GM18502 (cell line): Measurements from ENCODE around the gene KNCN.

Source experiments
- ATAC-seq: cut with Tn5 transposase; IDR thresholded peaks from one replicate; pipeline ENCODE4 v1.9.1; 2021; ENCODE audit warnings: mild to moderate bottlenecking; ENCODE audit not compliant: unreplicated experiment, poor library complexity

Gene KNCN

DNA sequence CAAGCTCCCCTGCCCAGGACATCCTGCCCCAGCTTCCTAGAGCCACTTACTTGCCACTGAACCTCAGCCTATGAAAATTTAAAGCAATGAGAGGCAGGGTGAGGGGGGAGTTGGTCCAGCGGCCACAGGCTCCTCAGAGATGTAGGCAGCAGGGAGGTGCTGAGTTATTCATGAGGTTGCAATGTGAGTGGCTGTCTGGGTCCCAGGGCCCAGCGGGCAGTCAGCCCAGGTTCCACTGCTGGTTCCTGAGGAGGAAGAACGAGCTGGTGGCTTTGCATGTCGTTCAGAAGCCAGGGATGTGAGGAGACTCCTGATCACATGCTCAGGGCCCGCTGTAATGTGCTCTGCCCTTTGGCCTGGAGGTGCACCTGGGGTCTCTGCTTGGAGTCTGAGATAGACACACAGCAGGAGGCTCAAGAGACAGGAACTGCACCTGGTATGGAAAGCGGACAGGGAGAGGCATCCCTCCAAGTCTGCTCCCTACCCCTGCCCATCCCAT lies at the start of gene KNCN:
Gene KNCN (minus strand): TSS at position 51 of the 499 bp plus-strand sequence. CDS start 432 bp downstream, outside the sequence.
- no peak for ATAC-seq

DNA sequence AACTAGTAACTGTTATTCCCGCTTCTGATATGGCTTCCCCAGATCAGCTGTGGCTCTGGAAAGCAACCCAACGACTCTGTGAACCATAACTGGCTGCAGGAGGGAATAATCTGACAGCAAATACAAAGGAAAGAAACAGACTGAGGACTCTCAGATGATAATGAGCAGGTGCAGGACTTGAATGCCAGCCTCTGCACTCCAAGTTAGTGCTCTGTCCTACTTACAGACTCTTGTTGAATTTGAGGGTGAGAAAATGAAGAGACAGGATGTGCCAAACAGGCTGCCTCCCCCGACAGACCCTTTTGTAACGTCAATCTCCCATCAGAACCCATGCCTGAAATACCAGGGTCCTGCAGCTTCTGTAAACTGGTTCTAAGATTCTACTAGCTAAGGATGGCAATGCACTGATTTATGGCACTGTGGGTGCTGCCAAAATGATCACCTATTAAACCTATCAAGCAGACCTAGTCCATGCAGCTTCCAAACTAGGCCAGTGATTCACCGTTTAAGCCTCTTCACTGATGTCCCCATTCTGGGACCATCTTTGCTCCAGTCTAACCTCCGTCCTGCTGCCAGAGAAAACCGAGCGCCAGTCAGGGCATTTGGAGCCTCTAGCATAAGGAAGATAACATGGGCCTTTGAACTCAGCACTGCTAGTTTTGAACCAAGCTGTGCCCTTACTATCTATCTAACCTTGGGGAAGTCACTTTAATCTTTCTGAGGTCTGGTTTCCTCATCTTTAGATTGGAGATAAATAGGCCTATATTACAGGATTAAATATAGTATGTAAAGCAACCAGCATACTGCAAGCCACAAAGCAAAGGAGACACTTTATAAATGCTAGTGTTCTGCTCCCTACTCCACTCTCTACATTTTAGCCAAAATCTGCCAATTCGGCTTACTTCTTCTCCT lies 47.9 kb upstream of the KNCN start:
- no peak for ATAC-seq

DNA sequence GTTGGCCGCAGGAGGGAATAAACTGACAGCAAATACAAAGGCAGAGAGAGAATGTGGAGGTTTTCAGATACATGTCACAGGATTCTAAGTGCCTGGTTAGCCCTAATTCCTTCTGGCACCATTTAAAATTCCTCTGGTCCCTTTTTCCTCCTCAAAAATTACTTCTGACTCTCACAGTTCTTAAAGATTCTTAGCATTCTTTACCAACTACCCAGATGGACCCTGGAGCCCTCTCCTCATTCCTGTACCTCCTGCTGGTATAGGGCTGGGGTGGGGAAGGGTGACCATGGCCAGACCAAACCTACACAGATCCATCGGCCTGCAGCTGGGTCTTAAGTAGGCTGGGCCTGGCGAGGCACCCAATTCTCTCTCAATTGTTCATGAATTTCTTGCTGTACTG lies 45.4 kb upstream of the KNCN start:
- no peak for ATAC-seq

DNA sequence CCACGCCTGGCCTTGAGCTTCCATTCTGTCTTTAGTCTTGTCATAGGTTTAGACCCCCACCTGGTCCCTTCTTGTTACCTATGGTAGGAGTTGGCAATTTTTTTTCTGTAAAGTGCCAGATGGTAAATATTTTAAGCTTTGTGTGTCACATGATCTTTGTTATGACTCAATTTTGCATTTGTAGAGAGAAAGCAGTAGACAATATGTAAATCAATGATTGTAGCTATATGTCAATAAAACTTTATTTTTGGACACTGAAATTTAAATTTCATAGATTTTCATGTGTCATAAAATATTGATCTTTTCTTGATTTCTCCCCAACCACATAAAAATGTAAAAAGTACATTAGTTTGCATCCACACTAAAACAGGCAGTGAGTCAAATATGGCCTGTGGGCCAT lies 44.6 kb upstream of the KNCN start:
- ATAC-seq = no peak

DNA sequence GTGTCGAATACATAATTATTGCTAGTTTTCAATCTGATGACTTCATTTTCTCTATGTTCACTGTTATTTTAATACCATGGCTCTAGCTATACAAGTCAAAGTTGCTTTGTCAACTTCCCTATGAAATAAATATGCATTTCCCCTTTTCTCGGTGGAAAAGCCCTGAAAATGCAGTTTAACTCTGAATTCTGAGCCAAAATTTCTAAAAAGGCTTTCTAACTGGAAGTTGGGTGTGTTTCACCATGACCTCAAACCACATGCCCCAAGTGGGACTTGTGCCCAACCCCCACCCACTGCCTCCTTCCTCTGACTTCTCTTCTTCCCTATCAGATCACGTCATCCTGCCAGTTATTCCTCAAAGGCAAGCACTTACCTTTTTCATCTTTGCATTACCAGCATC lies 43.7 kb upstream of the KNCN start:
- no peak for ATAC-seq

DNA sequence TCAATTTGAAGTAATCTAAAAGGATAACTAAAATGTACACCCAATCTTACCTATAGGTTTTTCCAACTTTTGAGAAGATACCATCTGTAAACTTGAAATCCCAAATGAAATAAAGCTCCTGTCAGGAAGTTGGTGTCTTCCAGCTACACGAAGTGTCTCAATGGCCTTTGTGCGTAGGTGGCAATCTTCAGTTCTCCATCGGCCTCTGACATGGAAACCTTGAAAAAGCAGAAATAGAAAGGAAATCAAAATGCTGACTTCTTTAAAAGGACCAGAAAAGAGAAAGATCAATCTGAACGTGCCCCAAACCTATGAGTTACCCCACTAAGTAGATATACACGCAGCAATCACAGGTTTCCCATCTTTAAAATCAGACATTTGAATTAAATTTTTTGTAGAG lies 42.6 kb upstream of the KNCN start:
- no peak for ATAC-seq

DNA sequence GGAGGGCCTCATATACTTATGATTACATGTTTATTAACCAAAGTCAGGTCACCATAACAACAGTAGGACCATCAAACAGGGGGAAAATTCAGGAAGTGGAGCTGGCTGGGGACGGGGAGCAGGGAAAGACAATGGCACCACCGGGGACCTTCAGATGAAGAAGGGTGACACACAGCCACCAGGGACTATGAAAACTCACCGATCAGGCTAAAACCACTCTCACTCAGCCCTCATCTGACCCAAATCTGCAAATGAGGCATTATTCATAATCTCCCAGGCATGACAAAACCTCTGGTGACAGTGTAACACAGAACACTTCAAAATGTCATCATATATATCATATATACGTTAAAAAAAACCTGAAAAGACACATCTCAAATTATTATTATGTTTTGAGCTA lies 41.4 kb upstream of the KNCN start:
- no peak for ATAC-seq

DNA sequence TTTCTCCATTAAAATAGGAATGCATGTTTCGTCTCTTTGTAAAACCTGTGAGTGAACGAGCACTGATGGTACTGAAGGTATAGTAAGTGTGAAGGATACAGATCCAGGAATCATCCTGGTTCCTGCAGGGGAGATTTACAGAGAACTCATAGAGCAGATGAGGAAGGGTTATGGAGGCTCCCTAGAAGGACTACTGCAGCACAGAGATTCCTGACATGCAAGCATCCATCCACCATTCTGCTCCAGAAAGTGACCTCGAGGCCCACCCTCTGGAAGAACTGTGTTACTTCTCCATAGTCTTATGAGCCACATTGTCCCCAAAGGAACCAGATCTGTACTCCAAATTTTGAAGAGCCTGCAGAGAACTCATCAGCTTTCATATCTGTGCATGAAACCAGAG lies 38.1 kb upstream of the KNCN start:
- ATAC-seq = no peak

DNA sequence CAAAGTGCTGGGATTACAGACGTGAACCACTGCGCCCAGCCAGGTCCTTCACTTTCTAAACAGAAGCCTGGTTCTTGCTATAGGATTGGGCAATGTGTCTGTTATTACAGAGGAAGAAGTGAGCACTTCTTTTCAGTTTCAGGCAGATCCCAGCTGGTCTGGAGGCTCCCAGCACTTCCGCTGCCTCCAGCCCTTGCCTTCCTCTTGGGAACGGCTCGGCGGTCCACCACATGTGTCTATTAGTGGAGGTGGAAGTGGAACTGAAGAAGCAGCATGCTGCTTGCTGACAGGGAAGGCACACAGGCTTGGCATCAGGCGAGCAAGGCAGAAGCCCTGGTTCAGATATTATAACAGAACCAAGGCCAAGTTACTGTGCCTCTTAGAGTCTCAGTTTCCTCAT lies 35.6 kb upstream of the KNCN start:
- no peak for ATAC-seq

DNA sequence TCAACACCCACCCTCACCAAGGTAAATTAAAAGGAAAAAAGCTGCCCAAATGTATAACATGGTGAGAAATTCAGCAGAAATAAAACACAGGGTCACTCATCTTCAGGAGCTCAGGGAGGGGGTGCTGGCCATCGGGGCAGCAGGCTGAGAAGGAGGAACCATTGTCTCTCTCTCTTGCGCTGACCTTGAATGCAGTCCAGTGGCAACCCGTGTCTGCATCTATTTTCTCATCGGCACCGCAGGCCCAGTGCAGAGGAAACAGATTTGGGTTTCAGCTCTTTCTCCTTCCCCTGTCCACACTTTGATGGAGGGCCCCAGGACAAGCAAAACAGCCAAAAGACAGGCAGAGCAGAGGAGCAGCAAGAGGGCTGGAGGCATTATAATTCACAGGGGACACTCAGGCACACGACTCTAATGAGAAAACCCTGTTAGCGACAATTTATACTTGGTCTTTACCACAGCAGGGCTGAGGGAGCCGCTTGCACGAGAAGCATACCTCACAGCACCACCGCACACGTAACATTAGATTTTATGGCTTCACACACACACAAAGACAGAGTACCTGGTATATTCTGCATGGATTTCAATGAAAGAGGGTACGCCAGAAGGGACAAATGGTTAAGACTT lies 34.0 kb upstream of the KNCN start:
- no peak for ATAC-seq

DNA sequence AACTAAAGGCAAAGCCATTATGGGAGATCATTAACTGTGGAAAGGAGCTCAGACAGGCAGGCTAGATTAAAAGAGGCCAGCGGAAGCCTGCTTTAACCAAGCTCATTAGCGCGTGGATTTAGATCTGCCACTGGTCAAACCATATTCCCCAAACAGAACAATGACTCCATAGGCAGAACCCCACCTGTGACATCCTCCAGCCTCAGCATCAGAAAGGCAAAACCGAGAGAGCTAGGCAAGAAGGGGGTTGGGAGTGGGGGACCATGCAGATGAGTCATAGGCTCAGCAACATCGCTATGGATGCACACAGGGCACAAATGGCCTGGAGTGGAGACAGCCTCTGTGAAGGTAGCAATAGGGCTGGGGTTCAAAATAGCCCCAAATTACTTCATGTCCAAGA lies 32.0 kb upstream of the KNCN start:
- ATAC-seq = no peak

DNA sequence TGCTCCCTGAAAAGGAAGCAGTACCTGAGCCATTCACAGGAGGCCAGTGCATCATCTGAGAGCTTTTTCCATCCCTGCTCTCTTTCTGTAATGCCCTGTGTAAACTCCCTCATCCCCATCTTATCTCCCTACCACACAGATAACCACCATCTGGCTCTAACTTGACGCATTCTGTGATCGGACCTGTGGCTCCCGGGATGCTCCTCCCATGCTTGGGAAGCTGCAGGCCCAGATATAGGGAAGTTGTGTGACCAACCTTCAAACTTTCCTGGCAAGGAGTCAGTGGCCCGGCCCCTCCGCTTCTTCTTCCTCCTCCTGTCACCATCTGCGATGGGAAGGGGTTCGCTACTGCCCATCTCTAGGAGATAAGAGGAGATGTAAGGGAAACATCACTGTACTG lies 31.5 kb upstream of the KNCN start:
- ATAC-seq = no peak

DNA sequence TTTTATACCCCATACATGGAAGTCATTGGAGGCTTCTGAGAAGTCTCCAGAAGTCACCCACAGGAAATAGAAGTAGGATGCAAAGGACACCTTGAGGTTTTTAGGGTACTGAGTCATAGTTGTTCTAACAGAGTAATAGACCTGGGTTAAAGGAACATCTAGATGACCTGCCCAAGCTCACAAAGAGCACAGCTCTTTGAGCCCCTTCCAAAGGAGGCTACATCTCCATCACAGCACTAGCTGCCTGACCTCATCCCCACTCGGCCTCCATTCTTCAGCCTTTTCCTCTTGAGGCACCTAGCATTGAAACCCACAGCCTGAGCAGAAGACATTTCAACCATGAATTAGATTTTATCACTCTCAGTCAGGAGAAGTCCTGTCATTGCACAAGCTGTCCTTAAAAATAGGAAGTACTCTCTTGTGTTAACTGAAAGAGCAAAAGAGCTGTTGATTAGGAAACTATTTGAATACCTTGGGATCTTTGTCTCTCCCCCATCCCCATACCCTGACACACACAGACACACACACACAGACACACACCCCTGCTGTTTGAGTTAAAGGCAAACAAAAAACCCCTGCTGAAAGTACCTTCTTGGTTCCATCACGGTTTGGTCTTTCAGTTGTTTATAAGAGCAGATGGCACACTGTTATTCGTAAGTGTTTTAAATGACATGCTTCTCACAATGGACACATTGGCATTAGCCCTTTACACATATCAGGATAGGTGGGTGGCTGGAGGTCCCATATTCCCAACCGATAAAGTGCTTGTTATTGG lies 30.4 kb upstream of the KNCN start:
- no peak for ATAC-seq

DNA sequence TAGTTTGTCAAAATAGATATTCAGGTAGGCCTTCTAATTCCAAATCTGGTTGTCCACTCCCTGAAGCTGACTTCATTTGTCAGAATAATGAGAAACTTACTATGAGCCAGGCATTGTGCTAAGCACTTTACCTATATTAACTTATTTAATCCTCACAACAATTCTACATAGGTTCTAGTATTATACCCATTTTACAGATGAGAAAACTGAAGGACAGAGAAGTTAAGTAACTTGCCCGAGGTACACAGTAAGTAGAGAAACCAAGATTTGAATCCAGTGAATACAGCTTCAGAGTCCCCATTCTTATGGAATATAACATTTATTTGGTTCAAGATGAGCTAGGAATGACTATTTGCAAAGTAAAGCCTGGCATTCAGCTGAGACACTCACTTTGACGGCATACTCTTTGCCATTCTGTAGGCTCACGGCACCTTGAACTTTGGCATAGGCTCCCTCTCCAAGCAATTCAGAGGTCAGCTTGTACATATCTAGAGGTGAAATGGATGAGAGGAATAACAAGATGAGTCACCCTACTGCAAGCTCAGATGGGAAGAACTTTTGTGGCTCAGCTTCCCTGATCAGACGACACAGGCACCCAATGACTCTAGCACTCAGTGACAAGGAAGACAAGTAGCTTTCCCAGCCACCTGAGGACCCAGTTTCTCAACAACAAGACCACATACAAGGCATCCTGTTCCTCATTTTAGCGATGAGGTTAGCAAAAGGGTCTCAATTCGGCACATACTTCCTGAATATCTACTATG lies 28.9 kb upstream of the KNCN start:
- ATAC-seq = no peak

DNA sequence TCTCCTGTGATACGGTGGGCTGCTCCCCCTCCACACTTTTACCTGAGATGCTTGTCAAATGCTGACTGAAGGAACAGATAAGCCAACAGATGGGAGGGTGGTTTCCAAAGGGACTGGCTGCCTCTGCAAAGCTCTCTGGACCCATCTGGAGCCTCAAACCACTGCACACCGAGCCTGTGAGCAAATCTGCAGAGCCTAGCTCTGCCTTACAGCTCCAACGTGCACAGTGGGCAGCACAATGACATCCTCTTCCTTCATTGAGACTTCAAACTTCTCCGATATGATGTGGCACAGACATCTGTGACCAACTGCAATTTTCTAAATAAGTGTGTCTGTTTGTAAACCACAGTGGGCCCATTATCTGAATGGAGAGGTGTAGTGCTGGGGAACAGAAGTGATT lies 26.2 kb upstream of the KNCN start:
- no peak for ATAC-seq

DNA sequence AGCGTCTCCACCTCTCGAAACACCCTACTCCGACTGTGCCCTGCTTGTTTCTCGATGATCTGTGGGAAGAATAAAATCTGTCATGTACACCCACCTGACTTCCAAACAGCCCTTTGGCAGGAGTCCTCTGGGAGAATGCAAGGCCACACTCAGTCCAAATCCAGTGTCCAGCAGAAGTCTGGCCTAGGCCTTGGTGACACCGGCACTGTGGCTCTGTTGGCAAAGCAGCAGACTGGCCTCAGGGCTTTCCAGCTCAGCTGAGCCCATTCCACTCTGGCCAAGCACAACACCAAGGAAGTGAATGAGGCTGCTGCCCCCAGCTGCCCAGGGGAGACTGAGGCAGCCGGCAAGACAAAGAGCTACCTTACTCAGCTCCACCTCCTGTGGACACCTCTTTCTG lies 25.1 kb upstream of the KNCN start:
- ATAC-seq = no peak

DNA sequence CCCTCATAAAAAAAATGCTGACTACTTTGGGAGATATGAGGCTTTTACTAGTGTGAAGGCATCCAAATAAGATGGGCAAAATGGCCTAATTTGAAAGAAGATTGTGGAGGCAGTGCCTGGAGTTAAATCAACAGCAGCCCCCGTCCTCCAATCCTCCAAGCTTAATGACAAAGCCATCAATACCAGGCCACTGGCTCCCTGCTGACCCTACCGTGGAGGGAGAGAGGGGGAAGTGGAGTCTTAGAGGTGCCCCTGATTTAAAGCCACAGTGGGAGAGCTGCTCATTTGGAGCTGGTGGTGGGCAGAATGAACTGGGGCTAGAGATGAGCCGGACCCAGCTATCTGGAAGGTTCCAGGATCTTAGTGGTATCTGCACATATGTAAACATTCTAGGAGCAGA lies 24.3 kb upstream of the KNCN start:
- ATAC-seq = no peak

DNA sequence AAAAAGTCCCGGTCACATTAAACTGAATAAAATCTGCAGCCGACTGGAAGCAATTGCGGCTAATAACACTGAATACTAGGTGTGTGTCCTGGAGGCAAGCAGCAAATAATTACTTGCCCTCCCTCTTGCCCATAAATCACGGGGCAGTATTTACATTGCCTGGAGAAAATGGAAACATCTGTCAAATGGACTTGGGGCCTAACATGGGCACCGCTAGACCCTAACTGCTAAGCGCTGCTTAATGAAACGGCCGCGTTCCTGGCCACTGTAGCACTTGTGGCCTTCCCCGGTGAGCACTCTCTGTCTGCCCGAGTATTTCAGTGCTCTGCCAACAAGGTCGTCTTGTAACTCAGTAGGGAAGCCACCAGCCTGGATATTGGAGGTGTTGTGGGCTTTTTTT lies 23.9 kb upstream of the KNCN start:
- ATAC-seq = no peak

DNA sequence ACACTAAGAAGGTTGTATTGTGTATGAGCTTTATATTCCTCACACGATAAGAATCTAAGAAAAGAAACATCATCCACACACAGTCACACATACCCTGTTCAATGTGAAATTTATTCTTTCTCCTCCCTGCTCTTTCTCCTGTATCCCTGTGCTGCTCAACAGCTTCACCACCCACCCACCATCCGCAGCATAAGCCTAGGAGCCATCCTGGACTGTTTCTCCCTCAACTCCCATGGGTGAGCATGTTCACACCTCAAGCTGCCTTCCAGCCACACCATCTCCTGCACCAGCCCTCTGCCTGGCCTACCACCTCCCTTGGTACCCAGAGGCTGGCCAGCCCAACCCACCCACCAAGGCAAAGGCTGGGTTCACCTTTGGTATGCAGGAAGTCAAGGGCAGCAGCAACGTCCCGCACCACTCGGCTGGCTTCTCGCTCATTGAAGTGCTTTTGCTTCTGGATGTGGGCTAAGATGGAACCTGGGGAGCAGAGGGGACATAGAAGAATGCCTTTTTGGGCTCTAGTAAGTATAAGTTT lies 20.3 kb upstream of the KNCN start:
- ATAC-seq = no peak
